ENCODE results near the gene ADAMTS9.
A peak's percentile ranks its signal among the peaks of the same experiment; 100 is the strongest.

ADAMTS9 gene

DNA sequence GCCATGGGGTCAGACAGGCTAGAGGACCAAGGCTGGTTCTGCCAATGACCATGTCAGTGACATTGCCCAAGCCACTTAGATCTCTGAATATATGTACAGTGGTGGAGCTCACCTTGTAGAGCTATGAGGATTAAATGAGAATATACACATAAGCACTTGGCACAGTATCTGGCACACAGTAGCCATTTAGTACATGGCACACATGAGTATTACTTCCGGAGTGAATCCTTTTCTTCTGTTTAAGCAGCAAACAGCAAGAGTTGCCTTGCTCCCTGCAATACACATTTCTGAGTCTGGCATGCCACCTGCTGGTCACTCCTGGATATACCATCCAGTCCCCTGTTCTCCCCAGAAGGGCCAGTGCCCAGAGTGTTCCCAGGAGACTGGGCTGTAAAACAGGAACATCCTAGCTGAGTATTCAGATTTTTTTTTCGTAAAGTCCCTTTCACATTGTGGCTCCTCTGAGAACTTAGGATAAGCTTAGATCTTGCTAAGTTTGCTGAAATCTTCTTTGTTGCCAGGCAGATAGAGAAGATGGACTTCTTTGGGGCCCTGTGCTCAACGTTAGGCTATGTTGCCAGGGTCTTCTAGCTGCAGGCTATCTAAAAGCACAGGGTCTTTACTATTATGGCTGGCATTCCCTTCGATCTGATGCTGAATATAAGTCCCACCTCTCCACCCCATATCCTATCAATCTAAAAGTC, 203.4 kb downstream of the ADAMTS9 start:
- peaks cover 3% of the 10 kb centered on the region for H3K27me3 ChIP-seq (ENCODE audit: insufficient read depth, poor library complexity, severe bottlenecking)
- TF ChIP-seq GABPA (IDR thresholded peaks at IDR 0.05; ENCODE audit: low read depth) (no peak), POLR2AphosphoS5 (IDR thresholded peaks at IDR 0.05; ENCODE audit: low read depth) (no peak), SPI1 (IDR thresholded peaks at IDR 0.05; ENCODE audit: borderline replicate concordance, low read depth) (no peak)
- TF ChIP-seq, protein P1, sequence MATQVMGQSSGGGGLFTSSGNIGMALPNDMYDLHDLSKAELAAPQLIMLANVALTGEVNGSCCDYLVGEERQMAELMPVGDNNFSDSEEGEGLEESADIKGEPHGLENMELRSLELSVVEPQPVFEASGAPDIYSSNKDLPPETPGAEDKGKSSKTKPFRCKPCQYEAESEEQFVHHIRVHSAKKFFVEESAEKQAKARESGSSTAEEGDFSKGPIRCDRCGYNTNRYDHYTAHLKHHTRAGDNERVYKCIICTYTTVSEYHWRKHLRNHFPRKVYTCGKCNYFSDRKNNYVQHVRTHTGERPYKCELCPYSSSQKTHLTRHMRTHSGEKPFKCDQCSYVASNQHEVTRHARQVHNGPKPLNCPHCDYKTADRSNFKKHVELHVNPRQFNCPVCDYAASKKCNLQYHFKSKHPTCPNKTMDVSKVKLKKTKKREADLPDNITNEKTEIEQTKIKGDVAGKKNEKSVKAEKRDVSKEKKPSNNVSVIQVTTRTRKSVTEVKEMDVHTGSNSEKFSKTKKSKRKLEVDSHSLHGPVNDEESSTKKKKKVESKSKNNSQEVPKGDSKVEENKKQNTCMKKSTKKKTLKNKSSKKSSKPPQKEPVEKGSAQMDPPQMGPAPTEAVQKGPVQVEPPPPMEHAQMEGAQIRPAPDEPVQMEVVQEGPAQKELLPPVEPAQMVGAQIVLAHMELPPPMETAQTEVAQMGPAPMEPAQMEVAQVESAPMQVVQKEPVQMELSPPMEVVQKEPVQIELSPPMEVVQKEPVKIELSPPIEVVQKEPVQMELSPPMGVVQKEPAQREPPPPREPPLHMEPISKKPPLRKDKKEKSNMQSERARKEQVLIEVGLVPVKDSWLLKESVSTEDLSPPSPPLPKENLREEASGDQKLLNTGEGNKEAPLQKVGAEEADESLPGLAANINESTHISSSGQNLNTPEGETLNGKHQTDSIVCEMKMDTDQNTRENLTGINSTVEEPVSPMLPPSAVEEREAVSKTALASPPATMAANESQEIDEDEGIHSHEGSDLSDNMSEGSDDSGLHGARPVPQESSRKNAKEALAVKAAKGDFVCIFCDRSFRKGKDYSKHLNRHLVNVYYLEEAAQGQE (IDR thresholded peaks at IDR 0.05; ENCODE audit: insufficient replicate concordance, low read depth), result no peak
- TF ChIP-seq, protein P2, sequence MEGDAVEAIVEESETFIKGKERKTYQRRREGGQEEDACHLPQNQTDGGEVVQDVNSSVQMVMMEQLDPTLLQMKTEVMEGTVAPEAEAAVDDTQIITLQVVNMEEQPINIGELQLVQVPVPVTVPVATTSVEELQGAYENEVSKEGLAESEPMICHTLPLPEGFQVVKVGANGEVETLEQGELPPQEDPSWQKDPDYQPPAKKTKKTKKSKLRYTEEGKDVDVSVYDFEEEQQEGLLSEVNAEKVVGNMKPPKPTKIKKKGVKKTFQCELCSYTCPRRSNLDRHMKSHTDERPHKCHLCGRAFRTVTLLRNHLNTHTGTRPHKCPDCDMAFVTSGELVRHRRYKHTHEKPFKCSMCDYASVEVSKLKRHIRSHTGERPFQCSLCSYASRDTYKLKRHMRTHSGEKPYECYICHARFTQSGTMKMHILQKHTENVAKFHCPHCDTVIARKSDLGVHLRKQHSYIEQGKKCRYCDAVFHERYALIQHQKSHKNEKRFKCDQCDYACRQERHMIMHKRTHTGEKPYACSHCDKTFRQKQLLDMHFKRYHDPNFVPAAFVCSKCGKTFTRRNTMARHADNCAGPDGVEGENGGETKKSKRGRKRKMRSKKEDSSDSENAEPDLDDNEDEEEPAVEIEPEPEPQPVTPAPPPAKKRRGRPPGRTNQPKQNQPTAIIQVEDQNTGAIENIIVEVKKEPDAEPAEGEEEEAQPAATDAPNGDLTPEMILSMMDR (IDR thresholded peaks at IDR 0.05; ENCODE audit: insufficient read depth, low read length), result peak; percentile 55
- no peak overlapping the region for H3K27ac ChIP-seq (replicated peaks)
- peak; percentile 11 to 74 for DNase-seq (ENCODE audit: low read depth in 1 of 2, low spot score in 1 of 2)
- no peak overlapping the region for H3K4me3 ChIP-seq (replicated peaks; ENCODE audit: insufficient read depth, low read length)

DNA sequence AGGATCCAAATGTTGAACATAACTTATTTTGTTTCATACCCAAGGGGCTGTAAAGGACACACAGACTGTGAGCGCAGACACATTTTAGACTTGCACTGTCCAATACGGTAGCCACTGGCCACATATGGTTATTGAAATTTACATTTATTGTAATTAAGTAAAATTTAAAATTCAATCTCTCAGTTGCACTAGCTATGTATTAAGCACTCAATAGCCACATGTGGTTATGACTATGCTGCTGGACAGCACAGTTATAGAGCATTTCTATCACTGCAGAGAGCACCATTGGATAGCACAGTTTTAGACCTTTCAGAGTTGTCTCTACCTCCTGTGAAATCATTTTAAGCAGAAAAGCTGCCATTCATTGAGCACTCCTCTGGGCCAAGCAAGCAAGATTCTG, 204.3 kb downstream of the ADAMTS9 start:
- Histone ChIP-seq H3K4me3 (replicated peaks; ENCODE audit: insufficient read depth, low read length) (no peak overlapping the region), H3K27me3 (ENCODE audit: insufficient read depth, poor library complexity, severe bottlenecking) (peaks cover 3% of the 10 kb centered on the region), H3K27ac (replicated peaks) (no peak overlapping the region)
- TF ChIP-seq, protein P1 (IDR thresholded peaks at IDR 0.05; ENCODE audit: insufficient replicate concordance, low read depth), result no peak
- no peak for TF ChIP-seq GABPA (IDR thresholded peaks at IDR 0.05; ENCODE audit: low read depth)
- TF ChIP-seq, protein P2 (IDR thresholded peaks at IDR 0.05; ENCODE audit: insufficient read depth, low read length), result no peak
- TF ChIP-seq POLR2AphosphoS5 (IDR thresholded peaks at IDR 0.05; ENCODE audit: low read depth), result no peak
- TF ChIP-seq SPI1 (IDR thresholded peaks at IDR 0.05; ENCODE audit: borderline replicate concordance, low read depth), result no peak
- DNase-seq (ENCODE audit: low read depth in 1 of 2, low spot score in 1 of 2), result no peak

DNA sequence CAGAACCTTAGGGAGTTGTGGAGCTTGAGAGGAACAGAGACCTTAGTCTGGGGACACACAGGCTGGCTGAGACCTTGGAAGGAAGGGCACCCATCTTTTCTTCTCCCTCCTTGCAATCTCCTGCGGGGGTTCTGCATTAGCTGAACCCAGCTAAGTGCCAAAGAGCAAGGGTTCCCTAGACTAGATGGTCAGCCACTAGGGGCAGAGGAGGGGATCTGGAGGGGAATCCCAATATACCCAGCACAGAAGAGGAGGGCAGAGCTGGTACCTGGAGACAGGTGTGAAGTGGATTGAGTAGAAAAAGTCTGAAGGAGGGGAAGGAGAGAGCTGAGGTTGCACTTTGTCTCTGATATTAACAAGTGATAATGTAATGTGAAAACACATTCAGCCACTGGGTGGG, 212.8 kb downstream of the ADAMTS9 start:
- H3K27me3 ChIP-seq (ENCODE audit: insufficient read depth, poor library complexity, severe bottlenecking), result no peaks in the 10 kb centered on the region
- DNase-seq (ENCODE audit: low read depth in 1 of 2, low spot score in 1 of 2), result no peak
- TF ChIP-seq, protein P2 (IDR thresholded peaks at IDR 0.05; ENCODE audit: insufficient read depth, low read length), result no peak
- TF ChIP-seq GABPA (IDR thresholded peaks at IDR 0.05; ENCODE audit: low read depth) (no peak), POLR2AphosphoS5 (IDR thresholded peaks at IDR 0.05; ENCODE audit: low read depth) (no peak), SPI1 (IDR thresholded peaks at IDR 0.05; ENCODE audit: borderline replicate concordance, low read depth) (no peak)
- TF ChIP-seq, protein P1 (IDR thresholded peaks at IDR 0.05; ENCODE audit: insufficient replicate concordance, low read depth), result no peak
- H3K4me3 ChIP-seq (replicated peaks; ENCODE audit: insufficient read depth, low read length), result no peak overlapping the region
- H3K27ac ChIP-seq (replicated peaks), result no peak overlapping the region
